ENCODE data around the gene TEAD1. TPM values are rescaled to one million over a fixed set of nuclear protein-coding genes. Genes with fewer than 3 reads are reported as not detected.

TEAD1 gene
- total RNA-seq, 1 donor from 2014 or later: 62.5 TPM

- Mint-ChIP-seq H3K27ac (ENCODE audit: unreplicated experiment) (no peak overlapping the region), H3K9me3 (ENCODE audit: unreplicated experiment) (peaks cover 2% of the 10 kb centered on the region), H3K4me3 (ENCODE audit: unreplicated experiment) (no peak overlapping the region), H3K27me3 (ENCODE audit: unreplicated experiment) (peaks cover 2% of the 10 kb centered on the region), H3K4me1 (ENCODE audit: low read depth, unreplicated experiment) (peaks cover 3% of the 10 kb centered on the region), H3K36me3 (ENCODE audit: unreplicated experiment) (peaks cover 5% of the 10 kb centered on the region)
- TF ChIP-seq, protein P1, sequence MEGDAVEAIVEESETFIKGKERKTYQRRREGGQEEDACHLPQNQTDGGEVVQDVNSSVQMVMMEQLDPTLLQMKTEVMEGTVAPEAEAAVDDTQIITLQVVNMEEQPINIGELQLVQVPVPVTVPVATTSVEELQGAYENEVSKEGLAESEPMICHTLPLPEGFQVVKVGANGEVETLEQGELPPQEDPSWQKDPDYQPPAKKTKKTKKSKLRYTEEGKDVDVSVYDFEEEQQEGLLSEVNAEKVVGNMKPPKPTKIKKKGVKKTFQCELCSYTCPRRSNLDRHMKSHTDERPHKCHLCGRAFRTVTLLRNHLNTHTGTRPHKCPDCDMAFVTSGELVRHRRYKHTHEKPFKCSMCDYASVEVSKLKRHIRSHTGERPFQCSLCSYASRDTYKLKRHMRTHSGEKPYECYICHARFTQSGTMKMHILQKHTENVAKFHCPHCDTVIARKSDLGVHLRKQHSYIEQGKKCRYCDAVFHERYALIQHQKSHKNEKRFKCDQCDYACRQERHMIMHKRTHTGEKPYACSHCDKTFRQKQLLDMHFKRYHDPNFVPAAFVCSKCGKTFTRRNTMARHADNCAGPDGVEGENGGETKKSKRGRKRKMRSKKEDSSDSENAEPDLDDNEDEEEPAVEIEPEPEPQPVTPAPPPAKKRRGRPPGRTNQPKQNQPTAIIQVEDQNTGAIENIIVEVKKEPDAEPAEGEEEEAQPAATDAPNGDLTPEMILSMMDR (IDR thresholded peaks at IDR 0.05; ENCODE audit: partially characterized antibody, unreplicated experiment): no peak
- no peak for DNase-seq
Observed at GRCh38 chr11:12897867-12898266, 223.6 kb downstream of the TEAD1 start.

GRCh38 chr11:12900496-12900895 is 226.3 kb downstream of the TEAD1 start:
- H3K9me3 Mint-ChIP-seq (ENCODE audit: unreplicated experiment): peaks cover 2% of the 10 kb centered on the region
- no peak overlapping the region for H3K4me3 Mint-ChIP-seq (ENCODE audit: unreplicated experiment)
- peaks cover 5% of the 10 kb centered on the region for H3K36me3 Mint-ChIP-seq (ENCODE audit: unreplicated experiment)
- no peak overlapping the region for H3K27ac Mint-ChIP-seq (ENCODE audit: unreplicated experiment)
- peaks cover 2% of the 10 kb centered on the region for H3K27me3 Mint-ChIP-seq (ENCODE audit: unreplicated experiment)
- no peak for DNase-seq
- TF ChIP-seq, protein P1 (IDR thresholded peaks at IDR 0.05; ENCODE audit: partially characterized antibody, unreplicated experiment): no peak
- H3K4me1 Mint-ChIP-seq (ENCODE audit: low read depth, unreplicated experiment): peaks cover 2% of the 10 kb centered on the region

DNA sequence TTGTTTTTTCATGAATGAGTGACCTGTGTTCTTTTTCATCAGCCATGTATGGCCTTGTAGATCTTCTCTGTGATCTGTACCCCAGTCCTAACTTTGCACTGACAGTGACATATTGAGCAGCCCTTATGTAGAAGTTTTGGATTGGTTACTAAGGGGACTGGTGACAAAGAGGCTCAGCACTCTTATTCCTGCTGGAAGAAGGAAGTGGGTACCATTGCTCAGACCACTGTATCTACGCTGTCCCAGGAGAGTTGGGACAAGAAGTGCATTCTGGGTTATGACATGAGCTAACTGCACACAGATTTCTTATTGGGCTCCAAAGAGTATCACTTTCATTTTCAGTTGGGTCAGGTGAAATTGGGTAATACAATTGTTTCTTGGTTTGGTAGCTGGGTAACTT is 227.1 kb downstream of the TEAD1 start:
- no peak overlapping the region for H3K4me3 Mint-ChIP-seq (ENCODE audit: unreplicated experiment)
- H3K27me3 Mint-ChIP-seq (ENCODE audit: unreplicated experiment): peaks cover 4% of the 10 kb centered on the region
- TF ChIP-seq, protein P1 (IDR thresholded peaks at IDR 0.05; ENCODE audit: partially characterized antibody, unreplicated experiment): no peak
- H3K9me3 Mint-ChIP-seq (ENCODE audit: unreplicated experiment): peaks cover under 1% of the 10 kb centered on the region
- H3K36me3 Mint-ChIP-seq (ENCODE audit: unreplicated experiment): peaks cover 5% of the 10 kb centered on the region
- H3K4me1 Mint-ChIP-seq (ENCODE audit: low read depth, unreplicated experiment): peaks cover 2% of the 10 kb centered on the region
- H3K27ac Mint-ChIP-seq (ENCODE audit: unreplicated experiment): no peak overlapping the region
- no peak for DNase-seq

DNA sequence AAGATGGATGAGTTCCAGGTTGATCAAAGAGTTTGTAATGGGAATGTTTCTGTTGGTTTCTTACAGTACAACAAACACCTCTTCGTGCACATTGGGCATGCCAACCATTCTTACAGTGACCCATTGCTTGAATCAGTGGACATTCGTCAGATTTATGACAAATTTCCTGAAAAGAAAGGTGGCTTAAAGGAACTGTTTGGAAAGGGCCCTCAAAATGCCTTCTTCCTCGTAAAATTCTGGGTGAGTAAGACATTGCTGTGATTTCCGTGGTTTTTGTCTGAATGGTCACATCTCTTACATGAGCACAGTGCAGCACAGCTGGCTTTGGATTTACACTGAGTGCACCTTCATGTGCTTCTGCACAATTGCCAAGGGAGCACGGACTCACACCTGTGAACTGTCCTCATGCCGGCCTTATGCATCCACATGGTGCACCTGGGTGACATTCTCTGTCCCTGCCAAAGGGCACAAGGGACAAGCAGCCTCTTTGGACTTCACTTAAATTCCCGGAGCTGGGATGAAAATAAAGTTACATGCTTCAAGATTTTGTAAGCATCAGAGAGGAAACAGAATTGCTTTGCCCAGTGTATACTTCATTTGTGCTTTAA is 227.8 kb downstream of the TEAD1 start:
- no peaks in the 10 kb centered on the region for H3K9me3 Mint-ChIP-seq (ENCODE audit: unreplicated experiment)
- H3K27me3 Mint-ChIP-seq (ENCODE audit: unreplicated experiment): peaks cover 4% of the 10 kb centered on the region
- no peak overlapping the region for H3K27ac Mint-ChIP-seq (ENCODE audit: unreplicated experiment)
- peaks cover 5% of the 10 kb centered on the region for H3K36me3 Mint-ChIP-seq (ENCODE audit: unreplicated experiment)
- TF ChIP-seq, protein P1 (IDR thresholded peaks at IDR 0.05; ENCODE audit: partially characterized antibody, unreplicated experiment): no peak
- no peak overlapping the region for H3K4me3 Mint-ChIP-seq (ENCODE audit: unreplicated experiment)
- no peak for DNase-seq
- H3K4me1 Mint-ChIP-seq (ENCODE audit: low read depth, unreplicated experiment): peaks cover 2% of the 10 kb centered on the region

DNA sequence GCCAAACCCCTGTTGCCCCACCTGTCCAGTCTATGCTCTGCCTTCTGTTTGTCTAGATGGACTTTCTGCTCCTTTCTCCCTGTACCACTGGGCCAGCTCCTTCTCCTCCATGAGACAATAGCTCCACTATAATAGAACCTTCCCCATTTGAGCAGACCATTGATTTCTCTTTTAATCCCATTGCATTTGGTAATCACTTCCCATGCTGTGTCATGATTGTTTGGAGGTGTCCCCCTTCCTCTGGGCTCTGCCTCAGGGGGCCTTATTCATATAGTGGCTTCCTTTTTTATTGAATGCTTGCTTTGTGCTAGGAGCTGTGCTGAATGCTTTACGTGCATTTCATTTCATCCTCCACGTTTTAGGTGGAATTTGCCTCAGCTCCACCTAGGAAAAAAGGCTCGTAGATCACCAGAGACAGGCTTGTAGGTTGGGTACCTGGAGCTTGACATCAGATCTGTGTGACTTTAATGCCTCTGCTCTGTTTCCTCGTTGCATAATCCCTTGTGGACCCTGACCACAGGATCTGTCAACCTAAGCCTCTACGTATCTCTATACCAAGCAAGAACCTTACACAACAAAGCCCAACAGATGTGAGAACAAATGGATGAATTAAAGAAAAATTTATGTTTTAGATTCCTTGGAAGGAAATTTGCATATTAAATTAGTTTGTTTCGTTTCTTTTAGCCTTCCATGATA is 228.7 kb downstream of the TEAD1 start:
- no peak for DNase-seq
- Mint-ChIP-seq H3K36me3 (ENCODE audit: unreplicated experiment) (peaks cover under 1% of the 10 kb centered on the region), H3K27ac (ENCODE audit: unreplicated experiment) (no peak overlapping the region), H3K4me1 (ENCODE audit: low read depth, unreplicated experiment) (peaks cover 2% of the 10 kb centered on the region), H3K4me3 (ENCODE audit: unreplicated experiment) (no peak overlapping the region), H3K27me3 (ENCODE audit: unreplicated experiment) (peaks cover 4% of the 10 kb centered on the region), H3K9me3 (ENCODE audit: unreplicated experiment) (no peaks in the 10 kb centered on the region)
- TF ChIP-seq, protein P1 (IDR thresholded peaks at IDR 0.05; ENCODE audit: partially characterized antibody, unreplicated experiment): no peak
